NCI-H2227 (cell line): ENCODE results near the gene ARIH2.

ENCODE experiments used
- DNase-seq: peaks from one replicate; lab custom pipeline; 2025; ENCODE audit not compliant: unreplicated experiment; lab: John Stamatoyannopoulos, UW

ARIH2 gene

DNA sequence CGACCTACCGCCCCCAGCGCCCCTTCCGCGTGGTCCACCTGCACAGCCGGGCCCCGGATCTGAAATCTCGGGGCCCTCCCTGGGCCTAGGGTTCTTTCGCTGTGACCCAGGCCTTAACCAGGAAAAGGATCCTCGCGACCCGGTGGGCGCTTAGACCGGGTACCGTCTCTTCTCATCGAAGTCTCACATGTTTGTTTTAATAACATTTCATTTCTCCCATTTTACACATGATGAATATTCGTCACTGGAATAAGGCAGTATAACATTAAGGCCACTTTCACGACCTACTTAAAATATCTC lies 100.0 kb downstream of the ARIH2 start:
- DNase-seq: no peak

DNA sequence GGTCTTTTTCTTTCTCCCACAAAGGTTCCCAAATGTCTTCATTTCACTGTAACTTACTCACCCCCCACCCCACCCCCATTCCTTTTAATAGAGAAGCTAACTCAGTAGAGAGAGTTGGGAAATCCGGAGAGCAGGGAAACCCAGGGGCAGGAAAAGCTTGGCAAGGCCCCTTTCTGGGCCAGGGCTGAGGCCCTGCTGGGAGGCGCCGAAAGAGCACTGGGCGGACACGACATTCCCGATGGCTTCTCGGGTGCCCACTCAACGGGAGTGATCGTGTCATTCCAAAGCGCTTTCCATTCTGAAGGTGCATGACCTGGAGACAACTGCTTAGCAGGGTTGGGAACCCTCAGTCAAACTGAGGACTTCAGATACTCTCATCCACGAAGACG lies 101.3 kb downstream of the ARIH2 start:
- DNase-seq: no peak

DNA sequence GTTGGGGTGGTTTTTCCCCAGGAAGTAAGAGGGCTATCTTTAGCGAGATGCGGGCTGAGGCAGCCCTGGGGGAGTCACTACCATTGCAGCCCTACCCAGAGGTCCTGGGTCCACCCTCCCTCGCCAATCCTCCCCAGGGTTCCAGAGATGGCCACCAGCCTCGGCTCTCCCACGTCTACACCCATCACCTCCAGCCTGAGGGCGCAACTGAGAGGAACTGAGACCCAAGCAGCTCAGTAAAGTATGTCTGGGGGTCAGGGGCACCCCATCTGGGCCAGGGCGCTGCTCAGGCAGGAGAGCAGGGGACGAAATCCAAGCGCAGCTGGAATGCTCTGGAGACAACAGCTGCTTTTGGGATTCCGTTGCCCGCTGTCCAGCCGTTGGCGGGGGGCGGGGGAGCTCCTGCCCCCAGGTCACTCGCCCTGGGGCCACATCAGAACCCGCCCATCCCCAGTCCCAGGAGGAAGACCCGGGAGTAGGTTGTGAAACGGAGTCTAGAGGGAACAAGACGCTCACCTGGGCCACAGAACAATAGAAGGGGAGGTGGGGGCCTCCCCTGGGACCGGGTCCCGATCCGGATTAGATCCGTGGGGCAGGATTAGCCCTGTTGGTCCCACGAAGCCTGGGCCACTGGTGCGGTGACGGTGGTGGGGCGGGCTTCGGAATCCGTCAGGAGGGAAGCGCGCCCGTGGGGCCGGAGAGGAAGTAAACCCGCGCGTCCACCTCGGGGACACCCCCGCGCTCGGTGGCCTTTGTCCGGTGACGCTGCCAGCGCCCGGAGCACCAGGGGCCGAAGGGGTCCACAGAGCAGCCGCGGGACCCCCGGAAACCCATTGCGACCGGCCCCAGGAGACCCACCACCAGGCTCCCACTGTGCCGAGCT lies 101.9 kb downstream of the ARIH2 start:
- DNase-seq: peak; percentile 39

DNA sequence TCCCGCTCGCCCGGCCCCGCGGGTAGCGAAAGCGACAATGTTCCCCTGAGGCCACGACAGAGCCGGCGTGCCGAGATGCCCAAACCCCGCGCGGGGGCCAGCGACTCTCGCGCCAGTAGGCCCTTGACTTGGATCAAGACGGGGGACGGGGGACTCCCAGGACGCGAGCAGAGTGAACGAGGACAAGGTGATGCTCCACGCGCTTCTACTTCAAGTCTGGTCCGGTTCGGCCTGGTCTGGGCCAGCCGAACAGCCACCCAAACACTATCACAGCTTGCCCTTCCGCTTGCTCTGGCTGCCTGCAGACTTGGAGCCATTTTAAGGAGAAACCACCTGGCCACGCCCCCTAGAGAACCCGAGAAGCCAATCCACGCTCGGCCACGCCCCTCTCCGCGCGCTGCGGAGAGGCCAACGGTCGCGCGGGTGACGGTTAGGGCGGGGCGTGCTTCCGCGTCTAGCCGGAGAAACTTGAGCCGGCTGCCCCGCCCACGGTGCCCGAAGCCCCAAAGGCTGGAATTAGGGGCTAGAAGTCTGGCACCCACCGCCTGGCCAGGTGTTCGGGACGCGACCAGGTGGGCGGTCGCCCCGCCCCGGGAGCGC lies 102.7 kb downstream of the ARIH2 start:
- DNase-seq: peak; percentile 98

DNA sequence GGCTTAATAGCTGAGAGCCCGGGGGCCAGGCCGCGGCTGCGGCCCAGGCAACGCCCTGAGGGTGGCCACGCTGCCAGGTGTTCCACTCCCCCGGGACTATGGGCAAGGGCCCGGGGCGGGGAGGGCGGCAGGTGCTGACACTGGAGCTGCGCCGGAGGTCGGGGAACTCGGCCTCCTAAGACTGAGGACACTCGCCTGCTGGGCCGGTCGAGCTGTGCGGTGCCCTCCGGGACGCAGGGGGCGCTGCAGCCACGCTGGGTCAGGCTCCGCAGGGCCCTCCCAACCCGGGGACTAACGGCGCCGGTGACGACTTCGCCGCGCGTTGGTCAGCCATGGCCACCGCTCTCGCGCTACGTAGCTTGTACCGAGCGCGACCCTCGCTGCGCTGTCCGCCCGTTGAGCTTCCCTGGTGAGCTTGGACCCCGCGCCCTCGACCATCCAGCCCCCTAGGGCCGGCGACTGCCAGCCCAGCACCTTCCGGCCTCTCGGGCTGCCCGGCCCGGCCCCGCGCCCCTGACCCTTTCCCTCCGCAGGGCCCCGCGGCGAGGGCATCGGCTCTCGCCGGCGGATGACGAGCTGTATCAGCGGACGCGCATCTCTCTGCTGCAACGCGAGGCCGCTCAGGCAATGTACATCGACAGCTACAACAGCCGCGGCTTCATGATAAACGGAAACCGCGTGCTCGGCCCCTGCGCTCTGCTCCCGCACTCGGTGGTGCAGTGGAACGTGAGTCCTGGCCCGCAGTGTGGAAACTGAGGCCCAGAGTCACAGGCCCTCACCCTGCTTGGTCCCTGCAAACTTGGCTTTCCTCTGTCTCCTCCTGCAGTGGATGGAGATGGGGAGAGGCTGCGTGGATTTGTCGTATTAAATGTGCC lies 103.4 kb downstream of the ARIH2 start, which contains the start of gene NDUFAF3:
Gene NDUFAF3 (plus strand): TSS at position 309 of the 875 bp plus-strand sequence. CDS start 24 bp downstream, at position 333.
- DNase-seq: peak; percentile 91

DNA sequence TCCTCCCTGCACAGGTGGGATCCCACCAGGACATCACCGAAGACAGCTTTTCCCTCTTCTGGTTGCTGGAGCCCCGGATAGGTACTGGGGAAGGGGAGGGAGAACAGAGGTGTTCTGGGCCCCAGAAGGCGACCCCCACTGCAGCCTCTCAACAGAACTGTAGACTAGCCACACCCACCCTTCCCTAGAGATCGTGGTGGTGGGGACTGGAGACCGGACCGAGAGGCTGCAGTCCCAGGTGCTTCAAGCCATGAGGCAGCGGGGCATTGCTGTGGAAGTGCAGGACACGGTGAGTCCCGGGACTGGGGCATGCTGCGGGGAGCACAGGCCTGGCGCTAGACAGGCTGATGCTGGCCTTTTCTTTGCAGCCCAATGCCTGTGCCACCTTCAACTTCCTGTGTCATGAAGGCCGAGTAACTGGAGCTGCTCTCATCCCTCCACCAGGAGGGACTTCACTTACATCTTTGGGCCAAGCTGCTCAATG lies 104.1 kb downstream of the ARIH2 start:
- DNase-seq: no peak

DNA sequence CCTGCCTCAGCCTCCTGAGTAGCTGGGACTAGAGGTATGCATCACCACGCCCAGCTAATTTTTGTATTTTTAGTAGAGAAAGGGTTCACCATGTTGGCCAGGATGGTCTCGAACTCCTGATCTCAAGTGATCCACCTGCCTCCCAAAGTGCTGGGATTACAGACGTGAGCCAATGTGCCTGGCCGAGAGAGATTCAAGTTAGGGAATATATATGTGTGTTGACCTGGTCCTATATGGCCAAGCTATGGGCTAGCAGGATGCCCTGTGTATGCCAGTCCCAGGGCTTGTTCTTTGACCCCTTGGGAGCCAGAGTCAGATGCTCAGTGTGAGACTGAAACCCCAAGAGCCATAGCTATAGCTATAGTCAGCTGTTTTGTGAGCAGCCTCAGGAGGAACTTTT lies 105.1 kb downstream of the ARIH2 start:
- DNase-seq: no peak

DNA sequence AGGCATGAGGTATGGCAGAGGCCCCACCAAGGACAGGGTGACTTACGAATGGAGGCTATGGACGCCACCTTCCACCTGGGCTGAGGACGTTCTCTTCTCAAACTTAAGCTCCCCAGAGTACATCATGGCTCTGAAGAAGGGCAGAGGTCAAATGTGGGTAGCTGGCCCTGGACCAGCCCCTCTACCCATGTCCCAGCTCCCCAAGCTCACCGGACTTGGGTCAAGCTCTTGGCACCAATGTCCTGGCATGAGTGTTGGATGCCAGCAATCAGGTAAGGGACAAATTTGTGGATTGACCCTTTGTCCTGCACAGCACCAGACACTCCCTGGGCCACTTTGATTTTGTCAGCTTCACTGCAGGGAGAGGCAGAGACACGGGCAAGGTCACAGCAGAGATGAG lies 105.8 kb downstream of the ARIH2 start:
- DNase-seq: no peak

DNA sequence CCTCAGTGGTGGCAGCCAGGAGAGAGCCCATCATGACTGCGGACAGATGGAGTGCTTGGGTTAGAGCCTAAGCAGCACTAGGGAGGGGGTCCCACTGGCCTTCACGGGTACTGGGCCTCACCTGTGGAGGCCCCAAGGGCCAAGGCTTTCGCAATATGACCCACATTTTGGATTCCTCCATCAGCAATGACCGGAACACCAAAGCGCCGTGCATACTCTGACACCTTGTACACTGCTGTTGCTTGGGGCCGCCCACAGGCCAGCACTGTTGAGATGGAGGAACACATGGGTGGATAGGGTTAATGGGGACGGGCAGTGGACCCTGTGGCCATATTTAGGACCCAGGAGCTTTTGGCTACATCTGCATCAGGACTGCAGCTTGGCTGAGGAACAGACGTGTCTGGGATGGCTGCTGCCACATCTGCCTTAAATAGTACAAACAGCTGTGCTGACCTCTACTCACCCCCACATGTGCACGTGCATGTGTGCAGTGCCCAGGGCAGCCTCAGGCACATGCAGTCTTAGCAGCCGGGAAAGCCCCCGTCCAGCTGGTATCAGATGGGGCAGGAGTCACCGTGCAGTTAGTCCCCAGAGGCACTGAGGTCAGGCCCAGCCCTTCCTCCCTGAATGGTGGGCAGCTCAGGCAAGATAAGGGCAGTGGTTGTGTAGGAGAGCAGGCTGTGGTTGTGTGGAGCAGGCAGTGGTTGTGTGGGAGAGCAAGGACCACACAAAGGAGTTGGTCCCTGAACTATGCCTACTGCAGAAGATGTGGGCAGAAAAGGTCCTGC lies 106.6 kb downstream of the ARIH2 start:
- DNase-seq: no peak

DNA sequence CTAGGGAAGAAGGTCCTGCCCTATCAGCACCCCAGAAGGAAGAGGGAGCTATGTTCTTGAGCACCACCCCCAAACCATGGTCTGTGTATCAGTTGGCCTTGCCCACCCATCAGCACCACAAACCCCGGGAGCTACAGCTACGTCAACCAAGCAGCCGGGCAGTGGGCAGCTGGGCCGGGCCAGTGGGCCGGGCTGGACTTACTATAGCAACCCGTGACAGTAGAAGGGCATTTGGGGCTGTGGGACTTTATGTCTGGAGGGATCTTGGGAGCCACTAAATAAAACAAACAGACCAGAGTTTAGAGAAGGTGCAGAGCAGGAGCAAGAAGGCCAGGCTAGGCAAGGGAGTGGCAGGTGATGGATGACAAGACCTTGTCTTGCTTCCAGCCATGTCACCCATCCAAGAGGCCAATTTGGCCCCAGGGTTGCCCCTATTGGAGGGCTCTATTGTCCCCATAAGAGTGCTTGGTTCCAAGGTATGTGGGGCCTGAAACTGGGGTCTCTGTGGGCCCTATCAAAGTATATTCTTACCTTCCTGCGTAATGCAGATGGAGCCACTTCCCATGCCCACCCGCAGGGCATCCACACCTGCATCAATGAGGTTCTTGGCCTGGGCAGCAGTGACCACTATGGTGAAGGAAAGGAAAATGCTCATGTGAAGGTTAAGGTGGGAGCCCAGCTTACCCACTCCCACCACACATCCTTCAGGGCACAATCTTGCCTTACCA lies 107.3 kb downstream of the ARIH2 start:
- no peak for DNase-seq

DNA sequence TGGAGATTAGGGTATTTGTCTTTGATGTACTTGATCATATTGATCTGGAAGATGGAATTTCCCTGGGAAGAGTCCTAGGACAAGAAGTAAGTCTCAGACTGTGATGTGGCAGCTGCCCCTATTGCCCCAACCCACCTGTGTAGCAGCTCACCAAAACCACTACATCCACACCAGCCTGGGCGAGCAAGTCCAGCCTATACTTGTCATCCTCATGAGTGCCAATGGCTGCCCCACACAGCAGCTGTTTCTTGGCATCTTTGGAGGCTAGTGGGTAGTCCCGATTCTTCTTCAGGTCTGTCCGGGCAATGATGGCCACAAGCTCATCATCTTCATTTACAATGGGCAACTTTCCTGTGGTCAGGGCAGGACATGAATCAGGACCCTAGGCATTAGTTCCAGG lies 107.9 kb downstream of the ARIH2 start:
- no peak for DNase-seq

DNA sequence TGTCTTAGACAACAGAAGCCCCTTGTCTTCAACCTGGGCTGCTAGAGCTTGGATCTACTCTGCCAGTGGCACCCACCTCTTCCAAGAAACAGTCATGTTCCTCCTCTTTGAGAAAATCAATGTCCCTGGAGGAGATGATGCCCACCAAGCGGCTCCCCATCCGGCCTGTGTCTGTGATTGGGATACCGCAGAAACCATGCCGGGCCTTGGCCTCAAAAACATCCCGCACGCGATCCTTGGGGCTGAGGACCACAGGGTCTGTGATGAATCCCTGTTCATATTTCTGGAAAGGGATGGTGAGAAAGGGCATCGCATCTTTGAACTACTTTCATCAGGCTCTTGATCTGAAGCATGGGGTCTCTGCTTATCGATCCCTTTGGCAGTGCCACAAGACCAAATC lies 109.0 kb downstream of the ARIH2 start:
- DNase-seq: no peak

DNA sequence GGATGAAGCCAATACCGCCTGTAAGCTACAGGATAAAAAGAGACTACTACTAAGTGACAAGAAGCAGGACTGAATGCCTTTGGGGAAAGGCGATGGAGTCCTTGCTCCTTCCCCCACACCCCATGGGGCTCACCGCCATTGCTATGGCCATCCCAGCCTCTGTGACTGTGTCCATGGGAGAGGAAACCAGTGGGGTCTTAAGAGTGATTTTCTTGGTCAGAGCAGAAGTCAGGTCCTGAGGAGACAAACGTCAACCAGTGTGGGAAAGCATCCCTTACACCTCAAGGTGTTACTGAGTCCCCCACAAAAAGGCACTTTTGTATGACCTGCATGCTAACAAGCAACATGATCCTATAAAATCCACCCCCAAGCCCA lies 109.6 kb downstream of the ARIH2 start:
- no peak for DNase-seq

DNA sequence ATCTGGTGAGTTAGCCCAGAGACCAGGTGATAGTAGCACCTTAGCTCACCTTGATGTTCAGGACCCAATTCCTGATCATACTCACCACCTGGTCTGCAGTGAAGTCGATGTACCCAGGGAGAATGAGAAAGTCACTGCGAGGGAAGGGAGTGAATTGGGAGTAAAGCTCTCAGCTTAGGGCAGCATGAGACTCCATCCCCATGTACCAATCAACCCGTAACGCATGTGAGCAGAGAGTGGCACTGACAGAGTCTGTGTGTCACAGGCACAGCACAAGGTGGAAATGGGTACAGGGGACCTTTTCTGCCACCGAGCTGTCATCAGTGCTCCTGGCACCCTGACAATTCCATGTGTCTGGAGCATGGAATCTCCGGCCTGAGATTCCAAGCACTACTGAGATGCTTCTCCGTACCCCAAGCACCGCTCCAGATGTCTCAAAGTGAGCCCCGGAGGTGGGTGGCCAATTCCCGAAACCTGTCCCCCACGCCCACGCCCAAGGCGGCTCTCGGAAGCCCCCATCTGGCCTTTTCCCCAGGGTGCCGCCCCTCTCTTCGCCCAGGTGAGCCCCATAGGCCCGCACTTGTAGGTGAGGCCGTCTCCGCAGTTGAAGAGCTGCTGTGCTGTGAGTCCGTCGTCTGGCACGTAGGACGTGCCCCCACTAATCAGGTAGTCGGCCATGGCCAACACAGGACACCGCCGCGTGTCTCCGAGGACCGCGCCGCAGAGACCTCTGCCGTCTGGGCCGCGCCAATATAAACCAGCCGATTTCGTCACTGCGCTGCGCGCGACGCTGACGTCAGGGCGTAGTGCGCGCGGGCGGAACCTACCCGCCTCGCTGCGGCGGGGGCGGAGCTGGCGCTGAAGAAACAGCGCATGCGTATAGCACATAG lies 110.3 kb downstream of the ARIH2 start, which contains the start of gene IMPDH2:
Gene IMPDH2 (minus strand): TSS at position 726 of the 890 bp plus-strand sequence. CDS start 48 bp downstream, at position 678.
- DNase-seq: peak; percentile 95

DNA sequence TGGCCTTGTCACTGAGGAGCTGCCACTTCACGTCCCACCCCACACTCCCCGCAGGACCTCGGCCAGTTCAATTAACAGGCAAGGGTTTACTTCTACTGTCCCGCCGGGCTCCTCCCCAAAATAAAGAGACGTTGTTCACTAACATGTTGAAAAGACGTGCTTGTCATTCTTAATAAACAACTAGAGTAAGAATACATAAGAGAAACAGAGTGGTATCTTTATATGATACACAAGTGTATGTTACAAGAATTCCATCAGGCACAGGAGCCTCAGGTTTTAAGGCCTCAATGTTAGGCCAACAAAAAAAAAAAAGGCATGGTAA lies 110.9 kb downstream of the ARIH2 start:
- DNase-seq: no peak

DNA sequence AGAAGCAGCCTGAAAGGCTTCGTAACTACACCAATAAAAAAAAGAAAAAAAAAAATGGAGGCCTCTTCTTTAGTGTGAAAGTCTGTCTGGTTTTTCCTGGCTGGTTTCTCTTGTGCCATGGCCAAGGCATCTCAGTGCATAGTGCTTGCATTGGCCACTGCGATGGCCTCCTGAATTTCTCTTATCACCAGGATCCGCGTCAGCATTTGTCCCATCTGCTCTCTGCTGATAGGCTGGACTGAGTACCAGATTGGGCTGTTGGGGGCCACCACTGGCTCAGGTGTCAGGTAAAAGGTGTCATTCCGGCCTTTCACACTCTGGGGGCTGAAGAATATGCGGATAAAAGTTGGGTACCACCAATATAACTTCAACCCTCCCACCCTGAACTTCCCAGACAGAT lies 111.7 kb downstream of the ARIH2 start:
- DNase-seq: no peak

DNA sequence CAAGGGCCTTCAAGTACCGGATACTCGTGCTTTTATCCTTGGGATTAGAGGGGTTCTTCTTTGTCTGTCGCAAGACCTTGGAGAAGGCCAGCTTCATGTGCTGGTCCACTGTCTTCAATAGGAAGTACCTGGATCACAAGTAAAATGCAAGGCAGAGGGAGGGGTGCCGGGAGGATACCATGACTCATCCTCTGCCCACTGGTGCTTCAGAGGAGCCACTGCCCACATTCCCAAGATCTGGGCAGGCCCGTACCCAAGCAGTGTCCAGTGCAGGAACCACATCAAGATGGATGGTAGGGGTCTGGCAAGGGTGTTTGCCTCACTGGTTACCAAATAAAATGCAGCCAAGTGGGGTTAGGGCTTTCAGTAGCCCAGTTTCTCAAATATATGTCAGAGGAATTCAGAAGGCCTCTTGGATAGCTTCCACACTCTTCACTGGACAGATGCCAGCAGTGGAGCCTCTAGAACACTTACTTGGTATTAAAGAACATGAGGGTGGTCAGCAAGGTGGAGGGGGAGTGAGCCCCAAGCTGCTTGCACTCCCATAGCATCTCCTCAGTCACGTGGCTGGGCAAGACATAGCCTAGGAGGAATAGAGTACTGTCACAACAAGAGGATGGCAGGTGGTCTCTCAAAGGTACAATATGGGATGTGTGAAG lies 114.1 kb downstream of the ARIH2 start:
- DNase-seq: no peak

DNA sequence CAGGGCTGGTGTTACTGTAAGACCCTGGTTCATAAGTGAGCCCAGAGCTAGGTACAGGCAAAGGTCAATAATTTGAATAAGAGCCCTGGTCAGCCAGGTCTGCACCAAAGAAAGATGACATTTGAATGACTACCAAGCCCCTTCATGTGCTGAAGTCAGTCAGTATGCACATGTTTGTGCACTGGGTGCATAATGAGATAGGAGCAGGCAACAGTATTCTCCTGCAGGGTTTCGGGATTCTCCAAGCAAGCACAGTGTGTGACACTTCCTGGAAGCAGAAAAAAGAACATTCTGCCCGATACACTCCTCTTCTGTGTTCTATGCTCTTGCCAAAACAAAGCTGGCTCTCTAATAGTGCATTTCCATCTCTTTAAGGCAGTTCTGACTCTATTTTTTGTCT lies 116.0 kb downstream of the ARIH2 start:
- no peak for DNase-seq

DNA sequence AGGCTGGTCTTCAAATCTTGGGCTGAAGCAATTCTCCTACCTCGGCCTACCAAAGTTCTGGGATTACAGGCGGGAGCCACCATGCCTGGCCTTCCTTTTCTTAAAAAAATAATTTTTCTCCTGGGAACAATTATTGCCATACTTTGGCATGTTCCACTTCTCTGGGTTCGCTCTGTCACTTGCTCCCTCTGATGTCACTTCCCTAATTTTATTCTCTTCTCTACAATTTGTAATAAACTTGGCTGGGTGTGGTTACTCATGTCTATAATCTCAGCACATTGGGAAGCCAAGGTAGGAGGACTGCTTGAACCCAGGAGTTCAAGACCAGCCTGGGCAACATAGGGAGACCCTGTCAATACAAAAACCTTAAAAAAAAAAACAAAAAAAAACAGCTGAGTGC lies 116.6 kb downstream of the ARIH2 start:
- DNase-seq: no peak
